Transverse colon (tissue), 4 donors: Measurements from ENCODE around the gene FBXO17. TPM values are rescaled to one million over a fixed set of nuclear protein-coding genes. Genes with fewer than 3 reads are reported as not detected.

Experiments
- DNase-seq: peaks from one replicate; pipeline ENCODE4 v3.0.0-alpha.2; 2019
- H3K27ac ChIP-seq, 4 donors: fragments of 200-600 bp; sonication (generic); 2 replicates each; pipeline ENCODE4 v1.5.1; 2016 to 2018; ENCODE audit warnings: inconsistent platforms in 4 of 4
- H3K27me3 ChIP-seq: fragments of 200-600 bp; sonication (generic); 2 replicates; pipeline ENCODE4 v1.5.1; 2017; ENCODE audit warnings: inconsistent platforms
- H3K36me3 ChIP-seq, 4 donors: fragments of 200-600 bp; sonication (generic); 2 replicates each; pipeline ENCODE4 v1.5.1; 2017 to 2019; ENCODE audit warnings: inconsistent platforms in 4 of 4
- H3K4me1 ChIP-seq, 4 donors: fragments of 200-600 bp; sonication (generic); 2 replicates each; pipeline ENCODE4 v1.5.1; 2017 to 2020; ENCODE audit warnings: inconsistent platforms in 4 of 4
- H3K4me3 ChIP-seq, 4 donors: fragments of 200-600 bp; sonication (generic); 1 replicate in 1 of 4; 2 replicates in 3 of 4; pipeline versions ENCODE4 v1.5.1 to v1.6.1; 2017 to 2019; ENCODE audit warnings: inconsistent platforms in 4 of 4
- H3K9me3 ChIP-seq, 2 donors: fragments of 200-600 bp; sonication (generic); 2 replicates each; pipeline ENCODE4 v1.5.1; 2017 to 2019; ENCODE audit warnings: inconsistent platforms in 2 of 2
- CTCF ChIP-seq, 5 experiments: fragments of 200-600 bp in 3 of 5; fragments of 450-650 bp in 2 of 5; sonication (generic) in 3 of 5; IDR thresholded peaks; 1 replicate in 2 of 5; 2 replicates in 3 of 5; pipeline ENCODE4 v1.5.1; 2016 to 2017; ENCODE audit warnings: antibody characterized with exemption in 5 of 5, inconsistent platforms in 3 of 5, mild to moderate bottlenecking in 2 of 5, moderate library complexity in 1 of 5
- EP300 ChIP-seq: sonication (generic); formaldehyde crosslinking; IDR thresholded peaks from one replicate; pipeline ENCODE4 v1.6.1; 2017; ENCODE audit warnings: antibody characterized with exemption, low read depth
- POLR2A ChIP-seq: fragments of 450-650 bp; IDR thresholded peaks from one replicate; pipeline ENCODE4 v1.6.1; 2016; ENCODE audit warnings: antibody characterized with exemption, mild to moderate bottlenecking, moderate library complexity
- POLR2AphosphoS5 ChIP-seq, 3 donors: sonication (generic); formaldehyde crosslinking; IDR thresholded peaks; one replicate each; pipeline ENCODE4 v1.6.1; 2016; ENCODE audit warnings: antibody characterized with exemption in 3 of 3
- WGBS, 2 donors: methylation state at CpG; one replicate each; pipeline ENCODE4 v1.1.5; 2018; ENCODE audit warnings: low coverage in 1 of 2; 5-methylcytosine and 5-hydroxymethylcytosine counted together
- in situ Hi-C, 4 donors: fragments of 200-750 bp; cut with MboI; loops; one replicate each; pipeline versions ENCODE4 v1.15.0 to v1.15.1; 2017; ENCODE audit warnings: low sequenced_read_pairs in 3 of 4, low pct_ligation_motif_present in 1 of 4, low pct_unique_long_range_greater_than_20kb in 1 of 4
- intact Hi-C: fragments of 100-400 bp; cut with DNase I; formaldehyde crosslinking; loops from one replicate; pipeline ENCODE4 v1.15.1; 2023; ENCODE audit warnings: low total_unique reads
- total RNA-seq, 4 donors: library from RNA; depleted of rRNA; stranded (reverse); fragments of >200 nt; gene quantifications; one replicate each; pipeline ENCODE4 v1.1.0, GENCODE V29; 2016

Gene FBXO17
- total RNA-seq, 4 donors from 2014 or later = 2.2 to 7.8 (median 2.4) TPM

DNA sequence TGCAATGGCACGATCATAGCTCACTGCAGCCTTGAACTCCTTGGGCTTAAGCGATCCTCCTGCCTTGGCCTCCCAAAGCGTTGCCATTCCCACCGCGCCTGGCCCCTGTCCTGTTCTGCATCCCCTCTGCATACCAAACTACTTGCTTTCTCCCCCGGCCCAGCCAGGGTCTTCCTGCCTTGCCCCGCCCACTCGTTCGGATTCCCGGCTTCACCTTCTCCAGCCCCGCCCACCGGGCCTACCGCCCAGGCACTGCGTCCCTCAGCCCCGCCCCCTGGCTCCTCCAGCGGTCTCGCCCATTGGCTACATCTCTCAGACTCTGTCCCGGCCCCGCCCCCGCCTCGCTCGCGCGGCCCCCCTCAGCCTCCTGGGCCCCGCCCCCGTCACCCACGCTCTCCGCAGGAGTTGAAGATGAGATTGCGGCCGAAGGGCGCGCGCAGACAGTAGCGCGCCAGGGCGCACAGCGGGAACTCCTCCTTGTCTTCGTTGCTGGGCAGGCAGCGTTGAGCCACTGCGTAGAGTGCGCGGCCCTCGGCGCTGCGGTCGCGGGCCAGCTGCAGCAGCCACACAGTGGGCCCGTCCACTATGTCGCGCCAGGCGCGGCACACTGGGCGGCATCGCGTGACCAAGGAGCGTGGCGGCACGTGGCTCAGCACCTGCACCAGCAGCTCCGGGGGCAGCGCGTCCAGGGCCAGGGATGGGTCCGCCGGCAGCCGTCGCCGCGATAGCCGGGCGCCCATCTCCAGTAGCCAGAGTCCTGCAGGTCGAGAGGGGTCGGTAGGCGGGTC is 25.8 kb downstream of the FBXO17 start:
- Histone ChIP-seq H3K27ac (no peak overlapping the region), H3K4me3 (peak overlapping the region in 2 of 4 donors; percentile 22 to 36), H3K27me3 (peaks cover 6% of the 10 kb centered on the region), H3K36me3 (no peaks in the 10 kb centered on the region), H3K4me1 (peaks cover 4 to 10% (median 8%) of the 10 kb centered on the region in 4 donors), H3K9me3 (no peaks in the 10 kb centered on the region)
- TF ChIP-seq CTCF (IDR thresholded peaks at IDR 0.05) (no peak), POLR2AphosphoS5 (IDR thresholded peaks at IDR 0.05) (no peak), EP300 (no peak), POLR2A (no peak)
- DNase-seq = peak; percentile 76
- in situ Hi-C loops = loop anchor here in 3 of 4 donors (25.0 kb wide), 2 partner anchors 412 to 537 kb away; partner anchors contain the start of gene FAM98C (in 3 of the 3)
- intact Hi-C loops = no loop called here
- WGBS, 2 donors = 19 to 39% methylated on average over 9 to 23 of the region's 72 CpGs

GRCh38 chr19:38946229-38947010 is 29.1 kb downstream of the FBXO17 start:
- H3K4me3 ChIP-seq = no peak overlapping the region
- H3K27me3 ChIP-seq = peaks cover 6% of the 10 kb centered on the region
- intact Hi-C loops = no loop called here
- no peak for DNase-seq
- H3K36me3 ChIP-seq = no peaks in the 10 kb centered on the region
- TF ChIP-seq POLR2AphosphoS5 (IDR thresholded peaks at IDR 0.05) (no peak), CTCF (IDR thresholded peaks at IDR 0.05) (no peak), POLR2A (no peak), EP300 (no peak)
- 53% methylated on average over 11 of the region's 11 CpGs; no CpG with 5 or more reads in 1 of the 2 donors for WGBS, 2 donors
- peaks cover 4 to 10% (median 8%) of the 10 kb centered on the region in 4 donors for H3K4me1 ChIP-seq
- H3K27ac ChIP-seq = no peak overlapping the region
- in situ Hi-C loops = loop anchor here in 3 of 4 donors (25.0 kb wide), 2 partner anchors 409 to 534 kb away; partner anchors contain the start of gene FAM98C (in 2 of the 3)
- no peaks in the 10 kb centered on the region for H3K9me3 ChIP-seq

DNA sequence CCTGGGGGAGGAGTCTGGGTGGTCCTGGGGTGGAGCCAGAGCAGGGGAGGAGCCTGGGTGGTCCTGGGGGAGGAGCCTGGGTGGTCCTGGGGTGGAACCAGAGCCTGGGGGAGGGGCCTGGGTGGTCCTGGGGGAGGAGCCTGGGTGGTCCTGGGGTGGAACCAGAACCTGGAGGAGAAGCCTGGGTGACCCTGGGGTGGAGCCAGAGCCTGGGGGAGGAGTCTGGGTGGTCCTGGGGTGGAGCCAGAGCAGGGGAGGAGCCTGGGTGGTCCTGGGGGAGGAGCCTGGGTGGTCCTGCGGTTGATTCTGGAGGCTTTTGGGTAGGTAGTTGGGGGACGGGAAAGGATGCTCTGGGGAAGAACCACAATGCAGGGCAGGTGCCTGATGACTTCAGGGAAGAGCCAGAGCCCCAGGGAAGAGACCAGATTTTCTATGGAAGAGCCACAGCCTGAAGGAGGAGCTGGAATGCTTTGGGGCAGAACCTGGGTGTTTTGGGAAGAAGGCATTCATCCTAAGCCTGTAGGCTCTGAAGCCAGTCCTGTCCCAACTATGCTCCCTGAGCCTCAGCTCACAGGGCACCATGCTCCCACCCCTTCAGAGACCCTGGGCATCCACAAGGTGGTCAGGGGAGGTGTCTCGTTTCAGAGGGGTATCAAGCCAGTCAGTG is 29.8 kb downstream of the FBXO17 start:
- WGBS, 2 donors = 57% methylated on average over 3 of the region's 3 CpGs; no CpG with 5 or more reads in 1 of the 2 donors
- no peak overlapping the region for H3K4me3 ChIP-seq
- H3K27ac ChIP-seq = no peak overlapping the region
- no peak for DNase-seq
- intact Hi-C loops = no loop called here
- no peaks in the 10 kb centered on the region for H3K9me3 ChIP-seq
- H3K36me3 ChIP-seq = no peaks in the 10 kb centered on the region
- H3K27me3 ChIP-seq = peaks cover 6% of the 10 kb centered on the region
- TF ChIP-seq CTCF (IDR thresholded peaks at IDR 0.05) (no peak), POLR2A (no peak), POLR2AphosphoS5 (IDR thresholded peaks at IDR 0.05) (no peak), EP300 (no peak)
- in situ Hi-C loops = loop anchor here in 3 of 4 donors (25.0 kb wide), 2 partner anchors 408 to 533 kb away; partner anchors contain the start of gene FAM98C (in 2 of the 3)
- peaks cover 4 to 10% (median 8%) of the 10 kb centered on the region in 4 donors for H3K4me1 ChIP-seq
